GM21786 (cell line): Measurements from ENCODE around the gene TMEM33.

ENCODE experiments used
- ATAC-seq: cut with Tn5 transposase; IDR thresholded peaks from one replicate; pipeline ENCODE4 v1.9.1; 2021; ENCODE audit not compliant: unreplicated experiment

The TMEM33 gene

GRCh38 chr4:41994461-41994985, 59.3 kb downstream of the TMEM33 start:
- ATAC-seq: no peak

GRCh38 chr4:41998019-41998418, 62.8 kb downstream of the TMEM33 start:
- ATAC-seq: no peak

GRCh38 chr4:41999321-41999720, 64.1 kb downstream of the TMEM33 start:
- no peak for ATAC-seq

- ATAC-seq: no peak
Observed at GRCh38 chr4:42008011-42008786, 73.0 kb downstream of the TMEM33 start.
